Hematopoietic multipotent progenitor cell (in vitro differentiated cells): ENCODE data around the gene SH2D1B. TPM values are rescaled to one million over a fixed set of nuclear protein-coding genes. Genes with fewer than 3 reads are reported as not detected.

ENCODE experiments used
- DNase-seq, 3 donors: peaks; one replicate each; pipeline ENCODE4 v3.0.0-alpha.2; 2011 to 2015; ENCODE audit warnings: low read depth in 2 of 3, low spot score in 2 of 3
- total RNA-seq: library from RNA; depleted of rRNA; stranded (reverse); fragments of >200 nt; gene quantifications from one replicate; pipeline ENCODE4 v1.2.3, GENCODE V29; 2012

SH2D1B gene
- total RNA-seq, 1 donor: under 0.01 TPM

GRCh38 chr1:162383516-162383915 is 28.4 kb downstream of the SH2D1B start:
- DNase-seq: no peak

- DNase-seq: no peak
Observed at GRCh38 chr1:162383091-162383490, 28.8 kb downstream of the SH2D1B start.

GRCh38 chr1:162381941-162382750 is 29.8 kb downstream of the SH2D1B start:
- no peak for DNase-seq

GRCh38 chr1:162381383-162381782 is 30.6 kb downstream of the SH2D1B start, which contains the start of gene C1orf226:
C1orf226 (plus strand) TSS chr1:162381728; CDS start chr1:162381902, 174 bp downstream.
- no peak for DNase-seq

GRCh38 chr1:162380061-162380846 is 31.7 kb downstream of the SH2D1B start:
- DNase-seq: no peak

GRCh38 chr1:162376691-162377090 is 35.2 kb downstream of the SH2D1B start, which contains the start of gene SPATA46:
SPATA46 (minus strand) TSS chr1:162376854; CDS start chr1:162376790, 64 bp downstream.
- no peak for DNase-seq

- no peak for DNase-seq
Observed at GRCh38 chr1:162375463-162375862, 36.5 kb downstream of the SH2D1B start.

- DNase-seq: no peak
Observed at GRCh38 chr1:162374406-162374805, 37.5 kb downstream of the SH2D1B start.

- no peak for DNase-seq
Observed at GRCh38 chr1:162373541-162374260, 38.2 kb downstream of the SH2D1B start.

GRCh38 chr1:162373072-162373427 is 38.9 kb downstream of the SH2D1B start:
- no peak for DNase-seq

GRCh38 chr1:162372159-162373071 is 39.5 kb downstream of the SH2D1B start:
- DNase-seq: peak in 2 of 3 donors; percentile 74 to 85

- no peak for DNase-seq
Observed at GRCh38 chr1:162371611-162372010, 40.3 kb downstream of the SH2D1B start.

GRCh38 chr1:162370721-162371120 is 41.2 kb downstream of the SH2D1B start:
- no peak for DNase-seq

GRCh38 chr1:162370161-162370560 is 41.8 kb downstream of the SH2D1B start:
- no peak for DNase-seq

GRCh38 chr1:162369571-162369970 is 42.4 kb downstream of the SH2D1B start:
- DNase-seq: no peak

GRCh38 chr1:162368451-162368850 is 43.5 kb downstream of the SH2D1B start:
- DNase-seq: no peak

- no peak for DNase-seq
Observed at GRCh38 chr1:162367772-162368171, 44.2 kb downstream of the SH2D1B start.

- DNase-seq: no peak
Observed at GRCh38 chr1:162367073-162367472, 44.9 kb downstream of the SH2D1B start.

- no peak for DNase-seq
Observed at GRCh38 chr1:162366671-162367070, 45.3 kb downstream of the SH2D1B start.

GRCh38 chr1:162366149-162366548 is 45.8 kb downstream of the SH2D1B start:
- DNase-seq: no peak
